Fibroblast of villous mesenchyme (primary cell): ENCODE data around the gene SMCP. TPM values are rescaled to one million over a fixed set of nuclear protein-coding genes. Genes with fewer than 3 reads are reported as not detected.

ENCODE experiments used
- total RNA-seq: library from RNA; depleted of rRNA; stranded (reverse); fragments of >200 nt; gene quantifications from 2 replicates; pipeline ENCODE4 v1.2.3, GENCODE V29; 2012

Gene SMCP
- total RNA-seq, 1 donor: not detected

Other genes with a start within 250 kb of the SMCP start
- gene LCE2D, start 214.9 kb upstream of the SMCP start, total RNA-seq: not detected in 2 replicates
- not detected in 2 replicates for gene LCE2C, start 203.0 kb upstream of the SMCP start, total RNA-seq
- gene LCE2B, start 192.2 kb upstream of the SMCP start, total RNA-seq: not detected in 2 replicates
- 0.43 TPM in 1 of 2 replicates, not detected in the other for gene LCE2A, start 180.0 kb upstream of the SMCP start, total RNA-seq
- not detected in 2 replicates for gene LCE4A, start 170.2 kb upstream of the SMCP start, total RNA-seq
- not detected in 2 replicates for gene KPRP, start 120.3 kb upstream of the SMCP start, total RNA-seq
- not detected in 2 replicates for gene LCE1F, start 103.2 kb upstream of the SMCP start, total RNA-seq
- not detected in 2 replicates for gene LCE1E, start 92.1 kb upstream of the SMCP start, total RNA-seq
- not detected in 2 replicates for gene LCE1D, start 81.6 kb upstream of the SMCP start, total RNA-seq
- gene LCE1C, start 71.7 kb upstream of the SMCP start, total RNA-seq: not detected in 2 replicates
- gene LCE1B, start 66.4 kb upstream of the SMCP start, total RNA-seq: not detected in 2 replicates
- not detected in 2 replicates for gene LCE1A, start 50.8 kb upstream of the SMCP start, total RNA-seq
- not detected in 2 replicates for gene LCE6A, start 35.5 kb upstream of the SMCP start, total RNA-seq
- not detected in 2 replicates for gene LCE7A, start 18.3 kb upstream of the SMCP start, total RNA-seq
- not detected in 2 replicates for gene IVL, start 30.2 kb downstream of the SMCP start, total RNA-seq
- not detected in 2 replicates for gene SPRR5, start 68.9 kb downstream of the SMCP start, total RNA-seq
- gene SPRR4, start 92.3 kb downstream of the SMCP start, total RNA-seq: not detected in 2 replicates
- gene SPRR1A, start 105.8 kb downstream of the SMCP start, total RNA-seq: not detected in 2 replicates
- gene SPRR3, start 123.4 kb downstream of the SMCP start, total RNA-seq: not detected in 2 replicates
- not detected in 2 replicates for gene SPRR1B, start 152.9 kb downstream of the SMCP start, total RNA-seq
- gene SPRR2D, start 162.8 kb downstream of the SMCP start, total RNA-seq: not detected in 2 replicates
- gene SPRR2A, start 179.2 kb downstream of the SMCP start, total RNA-seq: not detected in 2 replicates
- not detected in 2 replicates for gene SPRR2B, start 193.3 kb downstream of the SMCP start, total RNA-seq
- gene SPRR2E, start 216.2 kb downstream of the SMCP start, total RNA-seq: not detected in 2 replicates
- gene SPRR2F, start 235.2 kb downstream of the SMCP start, total RNA-seq: not detected in 2 replicates